GM21825 (cell line): ENCODE results near the gene FARS2.
"Not testable (repeated sequence)": the region's sequence is repeated elsewhere in the genome, so short reads cannot be mapped to it uniquely, and the experiment has no call there.

Experiments
- ATAC-seq: cut with Tn5 transposase; IDR thresholded peaks from one replicate; pipeline ENCODE4 v1.9.1; 2021; ENCODE audit warnings: mild to moderate bottlenecking, moderate library complexity; ENCODE audit not compliant: unreplicated experiment

The FARS2 gene

GRCh38 chr6:5677219-5678000 lies 416.1 kb downstream of the FARS2 start:
- no peak for ATAC-seq

DNA sequence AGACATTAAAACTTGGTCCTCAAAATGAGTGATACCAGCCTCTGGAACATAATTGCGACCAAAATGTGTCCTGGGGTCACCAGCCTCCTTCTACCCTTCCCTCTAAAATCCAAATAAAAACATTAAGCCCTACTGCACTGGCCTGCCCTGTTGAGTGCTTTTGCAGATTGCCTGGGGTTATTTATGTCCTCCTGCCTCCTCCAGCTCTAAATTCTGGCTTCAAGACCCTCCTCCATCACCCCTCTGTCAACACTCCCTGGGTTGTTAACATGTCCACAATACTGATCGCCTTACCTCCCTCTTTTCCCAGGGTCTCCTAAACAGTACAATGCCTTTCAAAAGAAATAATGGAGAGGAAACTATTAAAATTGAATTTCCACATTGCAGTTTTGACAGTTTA lies 418.0 kb downstream of the FARS2 start:
- ATAC-seq = no peak

- no peak for ATAC-seq
These were observed 418.4 kb downstream of the FARS2 start for GRCh38 chr6:5679691-5680090.

DNA sequence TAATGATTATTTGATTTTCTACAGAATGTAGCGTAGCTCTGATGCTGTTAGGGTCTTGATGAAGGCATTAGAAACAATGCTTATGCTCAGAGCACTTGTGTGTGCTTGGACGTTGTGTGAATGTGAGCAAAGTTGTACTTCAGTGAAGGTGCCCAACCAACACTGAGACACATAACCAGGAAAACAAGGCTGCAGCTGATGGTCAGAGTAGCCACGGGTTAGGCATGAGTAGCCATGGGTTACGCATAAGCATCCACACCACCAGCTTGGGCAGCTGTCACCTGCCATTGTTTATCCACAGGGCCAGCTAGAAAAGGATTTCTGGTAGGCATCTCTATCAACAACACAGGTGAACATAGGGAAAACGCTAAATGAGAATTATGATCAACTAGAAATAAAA lies 418.8 kb downstream of the FARS2 start:
- no peak for ATAC-seq

DNA sequence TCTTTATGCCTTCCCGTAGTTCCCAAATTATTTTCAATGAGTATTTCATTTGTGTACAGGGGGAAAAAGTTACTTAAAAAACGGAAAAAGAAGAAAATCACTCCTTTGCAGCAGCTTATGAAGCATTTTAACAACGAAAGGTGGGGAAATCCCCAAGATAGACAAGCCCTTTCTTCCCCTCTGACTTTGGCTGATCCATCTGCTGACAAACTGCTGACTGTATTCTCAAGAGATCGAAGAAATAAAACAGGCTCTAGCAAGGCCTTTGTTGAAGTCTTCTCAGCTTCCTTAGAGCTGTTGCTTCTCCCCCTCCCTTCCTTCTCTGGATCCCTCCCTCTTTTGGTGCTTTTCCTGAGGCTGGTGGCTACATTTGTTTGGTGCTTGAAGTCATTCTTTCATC lies 420.2 kb downstream of the FARS2 start:
- ATAC-seq = no peak

DNA sequence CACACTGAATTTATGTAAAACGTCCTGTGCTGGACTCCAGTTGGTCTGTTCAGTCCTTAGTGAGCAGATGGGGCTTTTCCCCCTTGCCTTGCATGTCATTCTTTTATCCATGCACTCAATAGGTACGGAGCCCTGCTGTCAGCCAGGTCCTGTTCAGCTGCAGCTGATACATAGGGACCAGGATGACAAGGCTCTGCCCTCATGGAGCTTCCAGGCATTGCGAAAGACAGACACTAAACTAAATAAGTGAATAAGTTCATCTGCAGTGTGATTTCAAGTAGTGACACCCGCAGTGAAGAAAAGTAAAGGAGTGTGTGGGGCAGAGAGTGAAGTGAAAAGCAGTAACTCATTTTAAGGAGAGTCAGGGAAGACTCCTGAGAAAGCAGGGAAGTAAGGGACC lies 421.2 kb downstream of the FARS2 start:
- ATAC-seq = no peak

- not testable (repeated sequence) for ATAC-seq
These were observed 422.4 kb downstream of the FARS2 start for GRCh38 chr6:5683747-5684146.

- ATAC-seq = no peak
These were observed 423.2 kb downstream of the FARS2 start for GRCh38 chr6:5684320-5685053.

- no peak for ATAC-seq
These were observed 432.2 kb downstream of the FARS2 start for GRCh38 chr6:5693225-5694145.

DNA sequence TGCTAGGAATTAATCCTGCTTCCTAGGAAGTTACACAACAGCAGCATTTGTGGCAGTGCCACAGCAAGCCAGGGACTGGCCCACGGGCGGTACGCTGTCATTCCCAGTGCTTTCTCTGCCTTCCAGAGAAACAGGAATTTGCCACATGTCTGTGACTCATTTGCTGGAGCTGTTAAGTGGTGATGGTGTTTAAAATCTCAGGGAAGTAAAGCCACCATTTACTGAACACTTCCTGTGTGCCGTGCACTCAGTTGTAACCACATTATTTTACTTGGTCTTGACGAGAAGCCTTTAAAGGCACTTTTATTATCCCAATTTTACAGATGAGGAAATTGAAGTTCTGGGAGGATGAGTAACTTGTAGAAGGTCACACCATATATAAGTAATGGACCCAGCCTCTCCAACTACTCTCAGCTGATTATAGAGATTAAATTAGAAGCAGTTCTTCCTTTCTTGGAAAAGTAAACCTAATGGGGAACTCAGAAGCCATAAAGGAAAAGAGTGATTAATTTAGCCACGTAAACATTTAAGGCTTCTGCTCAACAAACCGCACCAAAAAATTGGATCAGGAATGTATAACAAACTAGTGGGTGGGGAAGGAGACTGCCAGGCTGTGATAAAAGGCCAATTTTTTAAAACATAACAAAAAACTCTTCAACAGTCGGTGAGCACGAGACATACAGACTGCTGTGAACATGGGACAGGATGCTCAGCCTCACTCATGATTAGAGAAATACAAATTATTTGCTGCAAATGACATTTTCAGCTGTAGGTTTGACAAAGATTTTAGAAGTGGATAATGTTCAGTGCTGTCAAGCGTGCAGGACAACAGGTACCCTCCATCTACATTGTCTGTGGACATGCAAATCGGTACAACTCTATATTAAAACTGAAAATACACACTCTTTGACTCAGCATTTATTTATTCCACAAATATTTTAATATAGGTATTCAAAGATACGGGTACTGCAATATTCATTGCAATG lies 434.2 kb downstream of the FARS2 start:
- no peak for ATAC-seq

GRCh38 chr6:5697508-5697907 lies 436.2 kb downstream of the FARS2 start:
- no peak for ATAC-seq

- no peak for ATAC-seq
These were observed 437.0 kb downstream of the FARS2 start for GRCh38 chr6:5698318-5698717.

DNA sequence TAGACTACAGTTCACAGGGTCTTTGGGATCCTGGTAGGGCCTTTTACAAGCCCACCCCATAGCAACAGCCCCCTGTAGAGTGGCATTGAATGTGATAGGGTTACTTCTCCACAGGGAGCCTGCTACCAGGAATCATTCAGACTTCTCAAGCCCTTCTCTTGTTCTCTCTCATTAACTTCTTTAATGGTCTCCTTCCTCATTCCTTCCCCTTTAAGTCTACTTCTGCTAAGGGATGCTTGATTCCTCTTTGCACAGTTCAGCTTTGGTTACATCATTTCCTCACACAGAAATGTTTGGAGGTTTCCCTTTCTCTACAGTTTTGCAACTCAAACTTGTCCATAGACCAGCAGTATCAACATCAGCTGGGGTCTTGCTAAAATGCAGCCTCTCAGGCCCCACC lies 437.8 kb downstream of the FARS2 start:
- ATAC-seq = not testable (repeated sequence)

DNA sequence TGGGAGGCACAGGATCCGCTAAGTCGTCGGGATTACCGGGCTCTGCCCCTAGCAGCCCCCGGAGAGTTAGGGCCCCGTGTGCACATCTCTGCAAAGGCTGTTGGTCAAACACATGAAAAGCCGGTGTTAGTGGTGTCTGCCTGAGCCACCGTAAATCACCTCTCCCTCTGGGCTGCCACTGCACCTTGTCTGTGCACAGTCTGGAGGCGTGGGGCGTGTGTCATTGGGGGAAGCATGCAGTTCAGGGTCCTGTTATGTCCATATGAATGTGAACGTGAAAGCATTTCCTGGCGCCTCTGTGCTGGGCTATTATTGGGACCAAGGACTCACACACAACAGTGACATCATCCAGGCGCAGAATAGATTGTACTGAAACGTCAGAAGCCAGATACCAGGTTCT lies 439.9 kb downstream of the FARS2 start:
- ATAC-seq = no peak

DNA sequence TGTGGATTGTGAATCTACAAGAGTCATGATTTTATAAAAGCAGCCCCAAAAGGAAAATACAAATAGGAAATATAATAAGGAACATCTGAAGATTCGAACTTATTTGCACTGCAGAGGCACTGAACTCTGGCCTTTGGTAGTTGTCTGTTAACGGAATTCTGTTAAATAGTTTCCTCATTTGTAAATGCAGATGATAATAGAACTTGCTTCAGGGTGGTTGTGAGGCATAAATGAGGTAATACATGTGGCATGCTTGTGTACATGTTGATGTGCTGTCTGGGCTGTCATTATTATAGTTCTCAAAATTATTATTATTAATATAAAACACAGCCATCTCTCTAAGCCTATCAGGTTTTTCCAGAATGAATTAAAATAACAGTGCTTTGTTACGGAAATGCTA lies 443.4 kb downstream of the FARS2 start:
- no peak for ATAC-seq

DNA sequence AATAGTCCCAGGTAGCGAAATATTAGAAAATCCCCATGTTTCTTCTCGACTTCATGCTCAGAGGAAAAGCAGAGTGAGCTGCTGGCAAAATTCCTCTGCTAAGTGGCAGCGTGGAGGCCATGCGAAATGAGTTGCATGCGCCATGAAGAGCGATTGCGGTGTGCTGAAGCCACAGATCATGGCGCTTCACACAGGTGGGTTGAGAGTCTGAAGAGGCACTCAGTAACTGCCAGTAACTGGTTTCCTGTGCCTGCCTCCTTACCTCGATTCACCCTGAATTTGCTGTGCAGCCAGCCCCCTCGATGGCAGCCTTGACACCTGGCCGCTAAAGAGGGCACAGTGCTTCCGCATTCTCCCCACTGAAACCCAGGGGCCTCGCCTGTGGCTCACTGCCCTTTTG lies 443.9 kb downstream of the FARS2 start:
- no peak for ATAC-seq

- no peak for ATAC-seq
These were observed 445.1 kb downstream of the FARS2 start for GRCh38 chr6:5706124-5707033.

- ATAC-seq = no peak
These were observed 446.1 kb downstream of the FARS2 start for GRCh38 chr6:5707281-5708045.
